GM06990 (cell line): ENCODE results near the gene ERC2.

Source experiments
- DNase-seq: peaks from one replicate; pipeline ENCODE4 v3.0.0-alpha.2; 2011; ENCODE audit not compliant: insufficient read length; ENCODE audit errors: extremely low read depth
- H3K27me3 ChIP-seq: replicated peaks from 2 replicates; pipeline ENCODE4 v1.6.0; 2011; ENCODE audit warnings: low read length; ENCODE audit not compliant: control insufficient read depth, insufficient read depth
- H3K36me3 ChIP-seq: 2 replicates; pipeline ENCODE4 v1.5.1; 2011; ENCODE audit warnings: low read length; ENCODE audit not compliant: control insufficient read depth, insufficient read depth
- H3K4me3 ChIP-seq: replicated peaks from 2 replicates; pipeline ENCODE4 v1.5.1; 2011; ENCODE audit warnings: low read depth, mild to moderate bottlenecking, control low read depth, low read length
- TF ChIP-seq, protein P1 (sequence below): IDR thresholded peaks from 2 replicates; pipeline ENCODE4 v1.5.1; 2011; ENCODE audit warnings: low read length, control low read depth, mild to moderate bottlenecking, inconsistent platforms; ENCODE audit not compliant: insufficient read depth, poor library complexity, severe bottlenecking

ERC2 gene

DNA sequence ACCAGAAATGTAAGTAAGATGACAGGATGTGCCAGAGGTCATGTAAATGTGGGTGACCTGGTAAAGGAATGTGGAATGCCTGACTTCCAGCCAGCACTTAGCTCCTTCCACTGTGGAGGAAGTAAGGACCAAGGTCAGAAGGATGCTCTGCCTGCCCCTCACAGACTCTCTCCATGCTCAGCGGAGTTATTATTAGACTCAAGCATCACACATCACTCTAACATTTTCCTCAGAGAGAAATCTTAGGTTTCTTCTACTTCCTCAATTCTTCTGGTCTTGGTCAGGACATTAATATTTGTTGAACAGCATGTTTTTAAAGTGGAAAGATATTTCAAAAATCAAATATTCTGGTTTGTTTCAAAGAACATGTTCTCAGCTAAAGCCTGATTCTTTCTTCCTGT is 749.7 kb downstream of the ERC2 start:
- no peak for DNase-seq

DNA sequence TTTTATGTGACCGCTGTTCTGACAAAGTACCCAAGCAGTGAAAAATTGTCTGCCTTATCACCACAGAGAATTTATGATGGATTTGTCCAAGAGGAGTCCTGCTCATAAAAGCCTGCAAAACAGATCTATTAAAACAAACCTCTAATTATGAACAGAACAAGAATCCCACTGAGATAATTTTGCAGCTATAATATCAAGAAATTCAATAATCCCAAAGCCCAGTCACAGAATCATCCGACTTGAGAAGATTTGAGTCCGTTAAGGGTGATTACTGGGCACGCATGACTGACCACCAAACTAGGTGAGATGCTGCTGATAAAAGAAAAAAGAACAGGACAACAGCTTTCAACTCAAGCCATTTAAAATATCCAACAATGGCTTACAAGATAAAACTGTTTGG is 750.2 kb downstream of the ERC2 start:
- DNase-seq, result no peak
- TF ChIP-seq, protein P1, sequence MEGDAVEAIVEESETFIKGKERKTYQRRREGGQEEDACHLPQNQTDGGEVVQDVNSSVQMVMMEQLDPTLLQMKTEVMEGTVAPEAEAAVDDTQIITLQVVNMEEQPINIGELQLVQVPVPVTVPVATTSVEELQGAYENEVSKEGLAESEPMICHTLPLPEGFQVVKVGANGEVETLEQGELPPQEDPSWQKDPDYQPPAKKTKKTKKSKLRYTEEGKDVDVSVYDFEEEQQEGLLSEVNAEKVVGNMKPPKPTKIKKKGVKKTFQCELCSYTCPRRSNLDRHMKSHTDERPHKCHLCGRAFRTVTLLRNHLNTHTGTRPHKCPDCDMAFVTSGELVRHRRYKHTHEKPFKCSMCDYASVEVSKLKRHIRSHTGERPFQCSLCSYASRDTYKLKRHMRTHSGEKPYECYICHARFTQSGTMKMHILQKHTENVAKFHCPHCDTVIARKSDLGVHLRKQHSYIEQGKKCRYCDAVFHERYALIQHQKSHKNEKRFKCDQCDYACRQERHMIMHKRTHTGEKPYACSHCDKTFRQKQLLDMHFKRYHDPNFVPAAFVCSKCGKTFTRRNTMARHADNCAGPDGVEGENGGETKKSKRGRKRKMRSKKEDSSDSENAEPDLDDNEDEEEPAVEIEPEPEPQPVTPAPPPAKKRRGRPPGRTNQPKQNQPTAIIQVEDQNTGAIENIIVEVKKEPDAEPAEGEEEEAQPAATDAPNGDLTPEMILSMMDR, result no peak
- Histone ChIP-seq H3K27me3 (no peaks in the 10 kb centered on the region), H3K36me3 (no peaks in the 10 kb centered on the region), H3K4me3 (no peak overlapping the region)

More for the DNA sequence above, 749.7 kb downstream of the ERC2 start:
- no peaks in the 10 kb centered on the region for H3K36me3 ChIP-seq
- H3K27me3 ChIP-seq, result no peaks in the 10 kb centered on the region
- no peak overlapping the region for H3K4me3 ChIP-seq
- TF ChIP-seq, protein P1, result no peak

DNA sequence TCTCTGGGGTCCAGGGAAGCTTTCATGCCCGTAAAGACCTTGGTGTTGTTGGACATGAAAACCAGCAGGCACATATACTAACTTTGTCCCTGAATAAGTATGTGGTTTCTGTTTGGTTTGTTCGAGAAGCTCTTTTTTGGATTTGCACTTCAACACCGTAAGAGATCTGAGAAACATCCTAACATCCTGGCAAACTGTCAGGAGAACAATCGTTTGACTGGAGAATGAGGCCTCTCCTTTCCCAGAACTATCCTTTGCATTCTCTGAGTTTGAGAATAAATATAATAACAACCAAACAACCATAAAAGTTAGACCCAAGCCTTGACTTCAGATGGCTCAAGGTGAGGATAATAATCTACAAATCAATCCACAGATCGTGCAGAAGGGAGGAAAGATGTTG is 750.8 kb downstream of the ERC2 start:
- no peak for DNase-seq
- Histone ChIP-seq H3K4me3 (no peak overlapping the region), H3K36me3 (no peaks in the 10 kb centered on the region), H3K27me3 (no peaks in the 10 kb centered on the region)
- TF ChIP-seq, protein P1, result no peak

DNA sequence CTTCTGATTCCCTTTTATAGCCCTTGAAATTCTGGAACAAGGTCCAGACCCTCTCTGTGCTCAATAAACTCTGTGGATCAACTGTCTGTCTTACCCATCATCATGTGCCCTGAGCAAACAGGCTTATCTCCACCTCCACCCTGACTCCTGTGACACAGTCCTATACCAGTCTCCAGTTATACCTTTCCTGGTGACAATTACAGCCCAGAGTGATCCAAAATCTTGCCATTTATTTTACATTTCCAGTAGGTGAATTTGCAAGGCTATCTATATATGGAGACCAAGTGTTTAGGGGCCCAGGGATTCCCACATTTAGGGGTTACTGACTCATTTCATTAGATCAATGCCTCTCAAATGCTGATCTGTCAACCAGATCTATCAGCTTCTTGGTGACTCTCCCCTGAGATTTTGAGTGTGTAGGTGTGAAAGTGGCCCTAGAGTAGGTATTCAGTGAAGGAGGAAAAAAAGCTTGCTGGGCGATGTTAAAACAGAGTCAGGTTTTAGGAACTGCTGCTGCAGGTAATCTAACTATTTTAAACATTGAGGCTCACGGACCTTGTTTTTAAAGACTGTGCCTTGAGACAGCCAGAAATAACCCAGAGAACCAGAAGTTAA is 751.5 kb downstream of the ERC2 start:
- TF ChIP-seq, protein P1, result no peak
- no peak for DNase-seq
- H3K27me3 ChIP-seq, result no peaks in the 10 kb centered on the region
- no peak overlapping the region for H3K4me3 ChIP-seq
- no peaks in the 10 kb centered on the region for H3K36me3 ChIP-seq

DNA sequence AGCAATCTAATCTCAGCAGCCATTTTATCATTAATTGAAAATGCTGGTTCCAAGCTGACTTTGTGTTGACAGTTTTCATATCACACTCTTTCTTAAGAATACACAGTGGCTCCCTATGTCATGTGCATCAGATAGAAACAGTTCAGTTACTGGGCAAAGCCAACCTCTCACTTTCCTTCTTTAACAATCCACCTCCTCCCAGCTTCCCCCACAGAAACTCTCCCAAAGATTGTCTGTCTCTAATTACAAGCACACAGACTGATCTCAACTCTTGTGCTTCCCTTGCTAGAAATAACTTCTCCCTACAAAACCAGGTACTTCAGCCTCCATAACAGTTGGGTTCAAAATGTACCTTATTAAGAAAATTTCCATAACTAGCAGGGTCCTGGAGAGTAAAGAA is 752.2 kb downstream of the ERC2 start:
- DNase-seq, result no peak
- TF ChIP-seq, protein P1, result no peak
- no peak overlapping the region for H3K4me3 ChIP-seq

DNA sequence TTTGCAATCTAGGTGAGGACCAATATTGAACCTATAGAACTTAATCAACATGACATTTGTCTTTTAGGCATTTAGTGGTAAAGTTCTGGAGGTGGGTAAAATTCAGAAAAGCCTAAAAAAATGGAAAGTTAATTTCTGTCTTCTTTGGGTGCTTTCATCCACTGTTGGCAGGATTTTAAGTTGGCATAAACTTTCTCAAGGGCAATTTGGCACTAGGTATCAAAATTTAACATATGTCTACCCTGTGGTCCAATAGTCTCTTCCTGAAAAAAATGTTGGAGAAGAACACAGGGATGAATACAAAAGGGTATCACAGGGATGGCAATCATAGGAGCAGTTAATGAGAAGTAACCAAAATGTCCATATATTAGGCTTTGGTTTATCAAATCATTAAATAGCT is 754.2 kb downstream of the ERC2 start:
- H3K4me3 ChIP-seq, result no peak overlapping the region
- no peaks in the 10 kb centered on the region for H3K36me3 ChIP-seq
- TF ChIP-seq, protein P1, result no peak
- no peak for DNase-seq
- H3K27me3 ChIP-seq, result no peaks in the 10 kb centered on the region

More for the DNA sequence above, 752.2 kb downstream of the ERC2 start:
- Histone ChIP-seq H3K27me3 (no peaks in the 10 kb centered on the region), H3K36me3 (no peaks in the 10 kb centered on the region)
